Adrenal gland (tissue), 12 donors: ENCODE results near the gene CACNA1D. TPM values are rescaled to one million over a fixed set of nuclear protein-coding genes. Genes with fewer than 3 reads are reported as not detected.
"Not testable (repeated sequence)": the region's sequence is repeated elsewhere in the genome, so short reads cannot be mapped to it uniquely, and the experiment has no call there.

Experiments used
- DNase-seq, 7 donors: peaks; one replicate each; pipeline ENCODE4 v3.0.0-alpha.2; 2019 to 2020
- H3K27ac ChIP-seq, 5 donors: fragments of 200-600 bp; sonication (generic) in 4 of 5; 1 replicate in 3 of 5; 2 replicates in 2 of 5; pipeline versions ENCODE4 v1.5.1 to v1.8.0; 2016 to 2020; ENCODE audit warnings: mild to moderate bottlenecking in 1 of 5
- H3K27me3 ChIP-seq: fragments of 200-600 bp; 2 replicates; pipeline ENCODE4 v1.8.0; 2021
- H3K36me3 ChIP-seq, 2 donors: fragments of 200-600 bp; replicated peaks in 1 of 2; 1 replicate in 1 of 2; 2 replicates in 1 of 2; pipeline versions ENCODE4 v1.5.1 to v1.8.0; 2018 to 2022
- H3K4me1 ChIP-seq, 2 donors: fragments of 200-600 bp; replicated peaks in 1 of 2; 1 replicate in 1 of 2; 2 replicates in 1 of 2; pipeline versions ENCODE4 v1.5.1 to v1.8.0; 2018 to 2021
- H3K4me3 ChIP-seq, 4 donors: fragments of 200-600 bp; sonication (generic) in 3 of 4; one replicate each; pipeline ENCODE4 v1.5.1; 2016 to 2018
- H3K9me3 ChIP-seq, 3 donors: fragments of 200-600 bp; sonication (generic) in 1 of 3; replicated peaks in 1 of 3; 1 replicate in 2 of 3; 2 replicates in 1 of 3; pipeline versions ENCODE4 v1.5.1 to v1.8.0; 2016 to 2021
- CTCF ChIP-seq, 6 experiments: fragments of 450-650 bp in 4 of 6; fragments of 200-600 bp in 2 of 6; sonication (generic) in 1 of 6; IDR thresholded peaks; 1 replicate in 5 of 6; 2 replicates in 1 of 6; pipeline versions ENCODE4 v1.5.1 to v1.8.0; 2016 to 2021; ENCODE audit warnings: antibody characterized with exemption in 6 of 6, mild to moderate bottlenecking in 2 of 6, moderate library complexity in 1 of 6
- POLR2A ChIP-seq, 2 donors: fragments of 450-650 bp; IDR thresholded peaks; one replicate each; pipeline ENCODE4 v1.6.1; 2017; ENCODE audit warnings: antibody characterized with exemption in 2 of 2, mild to moderate bottlenecking in 2 of 2, moderate library complexity in 1 of 2
- WGBS, 4 donors: extraction: QIAGEN DNeasy Blood & Tissue Kit in 2 of 4; methylation state at CpG; one replicate each; pipeline versions ENCODE4 v1.1.5 to v1.1.7; 2013 to 2017; 5-methylcytosine and 5-hydroxymethylcytosine counted together
- intact Hi-C, 2 donors: fragments of 100-400 bp; cut with DNase I; formaldehyde crosslinking; loops; one replicate each; pipeline versions ENCODE4 v1.14.1 to v1.15.0; 2022 to 2023
- polyA plus RNA-seq, 3 donors: library from polyadenylated mRNA; stranded (reverse); fragments of 200-250 nt in 2 of 3; fragments of 350-450 nt in 1 of 3; fragmentation: Illumina TruSeq in 1 of 3; extraction: RNeasy Lipid Tissue Mini Kit (QIAGEN cat#74804) in 1 of 3; gene quantifications; one replicate each; pipeline ENCODE4 v1.2.3, GENCODE V29; 2013 to 2014
- total RNA-seq, 9 donors: library from RNA; depleted of rRNA in 4 of 9; stranded (reverse); fragments of >200 nt in 4 of 9; fragments of 120-200 nt in 1 of 9; fragmentation: NEBNext Ultra II Directional in 1 of 9; extraction: Animal tissue kit (Norgen Biotek cat#: 25700) in 1 of 9; gene quantifications; one replicate each; pipeline versions ENCODE4 v1.1.0 to v1.2.4, GENCODE V29; 2013 to 2023
- donor health status: healthy with polysubstance abuse.
- donor health status: Bipolar disorder and iron deficiency.
- donor health status: DM: yes; HTN: yes; CAD: no.
- donor health status: DM: no; HTN: no; CAD: no.
- donor health status: DM: no; HTN: no; CAD: no.
- donor health status: DM: yes; HTN: yes; CAD: no.

CACNA1D gene
- total and polyA plus RNA-seq, 12 donors = 25.8 to 111 (median 63.0) TPM

- WGBS, 4 donors = 71 to 92% (median 82%) methylated on average over 4 of the region's 4 CpGs
- Histone ChIP-seq H3K27ac (peak overlapping the region in 2 of 5 donors; percentile 62 to 66), H3K4me3 (no peak overlapping the region), H3K36me3 (peaks cover 0 to 4% of the 10 kb centered on the region in 2 donors), H3K4me1 (peaks cover 4 to 26% of the 10 kb centered on the region in 2 donors), H3K27me3 (no peaks in the 10 kb centered on the region), H3K9me3 (no peaks in the 10 kb centered on the region)
- no peak for TF ChIP-seq POLR2A (IDR thresholded peaks at IDR 0.05)
- no peak for TF ChIP-seq CTCF (IDR thresholded peaks at IDR 0.05)
- intact Hi-C loops = no loop called here
- DNase-seq = peak in 2 of 7 donors; percentile 18 to 50
These were observed 76.9 kb downstream of the CACNA1D start for GRCh38 chr3:53571264-53571663.

- H3K9me3 ChIP-seq, H3K27ac ChIP-seq, H3K4me3 ChIP-seq, H3K27me3 ChIP-seq, intact Hi-C loops, H3K36me3 ChIP-seq: not testable (repeated sequence)
- 94 to 98% (median 97%) methylated on average over 3 to 4 of the region's 4 CpGs for WGBS, 4 donors
- peaks cover 4 to 26% of the 10 kb centered on the region in 2 donors for H3K4me1 ChIP-seq
- DNase-seq = peak in 2 of 7 donors; percentile 14 to 28
These were observed 77.8 kb downstream of the CACNA1D start for GRCh38 chr3:53572184-53572583.

- H3K27ac ChIP-seq = no peak overlapping the region
- WGBS, 4 donors = 70 to 78% (median 75%) methylated on average over 3 of the region's 3 CpGs
- no peak for DNase-seq
These were observed 83.1 kb downstream of the CACNA1D start for GRCh38 chr3:53577506-53577905.

GRCh38 chr3:53579636-53580035 lies 85.2 kb downstream of the CACNA1D start:
- H3K4me1 ChIP-seq = no peaks in the 10 kb centered on the region
- TF ChIP-seq POLR2A (IDR thresholded peaks at IDR 0.05) = no peak
- no peak for TF ChIP-seq CTCF (IDR thresholded peaks at IDR 0.05)
- 78 to 87% (median 84%) methylated on average over 3 of the region's 3 CpGs for WGBS, 4 donors
- H3K27ac ChIP-seq = no peak overlapping the region
- DNase-seq = no peak
- H3K36me3 ChIP-seq = peaks cover 0 to under 1% of the 10 kb centered on the region in 2 donors
- no peaks in the 10 kb centered on the region for H3K27me3 ChIP-seq
- intact Hi-C loops = no loop called here
- H3K9me3 ChIP-seq = no peaks in the 10 kb centered on the region
- H3K4me3 ChIP-seq = no peak overlapping the region

More at GRCh38 chr3:53577506-53577905, 83.1 kb downstream of the CACNA1D start:
- H3K4me3 ChIP-seq = no peak overlapping the region
- intact Hi-C loops = no loop called here
- H3K4me1 ChIP-seq = no peaks in the 10 kb centered on the region
- H3K9me3 ChIP-seq = no peaks in the 10 kb centered on the region
- H3K27me3 ChIP-seq = no peaks in the 10 kb centered on the region
- peaks cover 0 to 4% of the 10 kb centered on the region in 2 donors for H3K36me3 ChIP-seq
- no peak for TF ChIP-seq POLR2A (IDR thresholded peaks at IDR 0.05)
- TF ChIP-seq CTCF (IDR thresholded peaks at IDR 0.05) = no peak

- no peak for DNase-seq
- Histone ChIP-seq H3K27ac (no peak overlapping the region), H3K4me3 (no peak overlapping the region), H3K4me1 (peaks cover 8 to 11% of the 10 kb centered on the region in 2 donors), H3K27me3 (no peaks in the 10 kb centered on the region), H3K36me3 (no peaks in the 10 kb centered on the region), H3K9me3 (no peaks in the 10 kb centered on the region)
- 74 to 87% (median 81%) methylated on average over 3 of the region's 3 CpGs for WGBS, 4 donors
- intact Hi-C loops = no loop called here
- TF ChIP-seq POLR2A (IDR thresholded peaks at IDR 0.05) = no peak
- TF ChIP-seq CTCF (IDR thresholded peaks at IDR 0.05) = no peak
These were observed 87.3 kb downstream of the CACNA1D start for GRCh38 chr3:53581671-53582070.
